Mononuclear cell (primary cell): ENCODE results near the gene SIRT2. TPM values are rescaled to one million over a fixed set of nuclear protein-coding genes. Genes with fewer than 3 reads are reported as not detected.
"Not testable (repeated sequence)": the region's sequence is repeated elsewhere in the genome, so short reads cannot be mapped to it uniquely, and the experiment has no call there.

Source experiments
- H3K27me3 ChIP-seq: 2 replicates; pipeline ENCODE4 v1.6.0; 2011; ENCODE audit warnings: low read length, control low read depth; ENCODE audit not compliant: insufficient read depth
- H3K4me1 ChIP-seq: 2 replicates; pipeline ENCODE4 v1.5.1; 2011; ENCODE audit warnings: mild to moderate bottlenecking, low read length, control low read depth; ENCODE audit not compliant: insufficient read depth
- H3K4me3 ChIP-seq: 2 replicates; pipeline ENCODE4 v1.5.1; 2011; ENCODE audit warnings: mild to moderate bottlenecking, low read length, moderate library complexity
- H3K9me3 ChIP-seq: 2 replicates; pipeline ENCODE4 v1.5.1; 2011; ENCODE audit warnings: low read depth, mild to moderate bottlenecking, control low read depth, low read length
- total RNA-seq: library from RNA; depleted of rRNA; stranded (reverse); fragments of >200 nt; gene quantifications from one replicate; pipeline ENCODE4 v1.2.3, GENCODE V29; 2012

The SIRT2 gene
- total RNA-seq, 1 donor, result 50.7 TPM

- Histone ChIP-seq H3K27me3 (no peaks in the 10 kb centered on the region), H3K9me3 (no peaks in the 10 kb centered on the region), H3K4me3 (no peak overlapping the region), H3K4me1 (peaks cover 52% of the 10 kb centered on the region)
Observed at GRCh38 chr19:38840583-38840968, 58.8 kb downstream of the SIRT2 start.

GRCh38 chr19:38839816-38840582, 59.4 kb downstream of the SIRT2 start:
- Histone ChIP-seq H3K9me3 (no peaks in the 10 kb centered on the region), H3K4me1 (peaks cover 47% of the 10 kb centered on the region), H3K27me3 (no peaks in the 10 kb centered on the region), H3K4me3 (no peak overlapping the region)

GRCh38 chr19:38838986-38839761, 60.2 kb downstream of the SIRT2 start:
- Histone ChIP-seq H3K9me3 (no peaks in the 10 kb centered on the region), H3K27me3 (no peaks in the 10 kb centered on the region), H3K4me1 (peaks cover 40% of the 10 kb centered on the region), H3K4me3 (no peak overlapping the region)

- Histone ChIP-seq H3K4me3 (no peak overlapping the region), H3K4me1 (peaks cover 32% of the 10 kb centered on the region), H3K9me3 (no peaks in the 10 kb centered on the region), H3K27me3 (no peaks in the 10 kb centered on the region)
Observed at GRCh38 chr19:38838208-38838985, 61.0 kb downstream of the SIRT2 start.

GRCh38 chr19:38837656-38838121, 61.7 kb downstream of the SIRT2 start:
- Histone ChIP-seq H3K27me3 (no peaks in the 10 kb centered on the region), H3K4me1 (peaks cover 25% of the 10 kb centered on the region), H3K9me3 (no peaks in the 10 kb centered on the region), H3K4me3 (no peak overlapping the region)

GRCh38 chr19:38836983-38837626, 62.3 kb downstream of the SIRT2 start:
- no peaks in the 10 kb centered on the region for H3K9me3 ChIP-seq
- no peak overlapping the region for H3K4me3 ChIP-seq
- no peaks in the 10 kb centered on the region for H3K27me3 ChIP-seq
- peaks cover 23% of the 10 kb centered on the region for H3K4me1 ChIP-seq

- no peaks in the 10 kb centered on the region for H3K9me3 ChIP-seq
Observed at GRCh38 chr19:38836159-38836982, 63.0 kb downstream of the SIRT2 start.

GRCh38 chr19:38834590-38834989, 64.8 kb downstream of the SIRT2 start:
- H3K4me3 ChIP-seq, result no peak overlapping the region
- H3K9me3 ChIP-seq, result no peaks in the 10 kb centered on the region
- no peaks in the 10 kb centered on the region for H3K27me3 ChIP-seq
- peaks cover 22% of the 10 kb centered on the region for H3K4me1 ChIP-seq

More at GRCh38 chr19:38836159-38836982, 63.0 kb downstream of the SIRT2 start:
- H3K4me3 ChIP-seq, result no peak overlapping the region
- H3K4me1 ChIP-seq, result peaks cover 17% of the 10 kb centered on the region
- no peaks in the 10 kb centered on the region for H3K27me3 ChIP-seq

- Histone ChIP-seq H3K4me3 (no peak overlapping the region), H3K4me1 (peaks cover 27% of the 10 kb centered on the region), H3K27me3 (no peaks in the 10 kb centered on the region), H3K9me3 (no peaks in the 10 kb centered on the region)
Observed at GRCh38 chr19:38834104-38834490, 65.3 kb downstream of the SIRT2 start.

GRCh38 chr19:38833092-38833425, 66.4 kb downstream of the SIRT2 start:
- no peak overlapping the region for H3K4me3 ChIP-seq
- H3K27me3 ChIP-seq, result no peaks in the 10 kb centered on the region
- peaks cover 30% of the 10 kb centered on the region for H3K4me1 ChIP-seq
- no peaks in the 10 kb centered on the region for H3K9me3 ChIP-seq

GRCh38 chr19:38831142-38831605, 68.2 kb downstream of the SIRT2 start:
- no peaks in the 10 kb centered on the region for H3K27me3 ChIP-seq
- H3K4me3 ChIP-seq, result peak overlapping the region; percentile 55
- H3K4me1 ChIP-seq, result peaks cover 30% of the 10 kb centered on the region
- no peaks in the 10 kb centered on the region for H3K9me3 ChIP-seq

GRCh38 chr19:38830039-38830733, 69.2 kb downstream of the SIRT2 start:
- no peak overlapping the region for H3K4me3 ChIP-seq
- H3K27me3 ChIP-seq, result no peaks in the 10 kb centered on the region
- peaks cover 30% of the 10 kb centered on the region for H3K4me1 ChIP-seq
- H3K9me3 ChIP-seq, result no peaks in the 10 kb centered on the region

- H3K4me1 ChIP-seq, result peaks cover 30% of the 10 kb centered on the region
- H3K9me3 ChIP-seq, H3K27me3 ChIP-seq, H3K4me3 ChIP-seq: not testable (repeated sequence)
Observed at GRCh38 chr19:38829203-38829602, 70.2 kb downstream of the SIRT2 start.
